Endothelial cell (in vitro differentiated cells): ENCODE measurements around the gene LARGE2. TPM values are rescaled to one million over a fixed set of nuclear protein-coding genes. Genes with fewer than 3 reads are reported as not detected.

Source experiments
- DNase-seq: peaks from one replicate; pipeline ENCODE4 v3.0.0; 2021; ENCODE audit warnings: low spot score
- H3K27ac Mint-ChIP-seq: one replicate; pipeline ENCODE4 v1.8.0; 2021; ENCODE audit warnings: mixed read lengths, inconsistent platforms; ENCODE audit not compliant: unreplicated experiment
- H3K27me3 Mint-ChIP-seq: one replicate; pipeline ENCODE4 v1.8.0; 2021; ENCODE audit warnings: mild to moderate bottlenecking, moderate library complexity, mixed read lengths, inconsistent platforms; ENCODE audit not compliant: unreplicated experiment
- H3K36me3 Mint-ChIP-seq: one replicate; pipeline ENCODE4 v1.8.0; 2021; ENCODE audit warnings: mild to moderate bottlenecking, low read depth, mixed read lengths, inconsistent platforms; ENCODE audit not compliant: unreplicated experiment
- H3K4me1 Mint-ChIP-seq: one replicate; pipeline ENCODE4 v1.8.0; 2021; ENCODE audit warnings: mild to moderate bottlenecking, mixed read lengths, inconsistent platforms; ENCODE audit not compliant: unreplicated experiment
- H3K4me3 Mint-ChIP-seq: one replicate; pipeline ENCODE4 v1.8.0; 2021; ENCODE audit warnings: mild to moderate bottlenecking, mixed read lengths, inconsistent platforms; ENCODE audit not compliant: unreplicated experiment
- H3K9me3 Mint-ChIP-seq: one replicate; pipeline ENCODE4 v1.8.0; 2021; ENCODE audit warnings: mixed read lengths, inconsistent platforms; ENCODE audit not compliant: unreplicated experiment
- CTCF ChIP-seq: fragments of 200-600 bp; sonication (generic); IDR thresholded peaks from one replicate; pipeline ENCODE4 v1.5.0; 2021; ENCODE audit warnings: antibody characterized with exemption; ENCODE audit not compliant: unreplicated experiment
- total RNA-seq: library from RNA; stranded (reverse); fragmentation: NEBNext Ultra II Directional; extraction: Animal tissue kit (Norgen Biotek cat#: 25700); gene quantifications from one replicate; pipeline ENCODE4 v1.2.1, GENCODE V29; 2021; ENCODE audit not compliant: unreplicated experiment

Gene LARGE2
- total RNA-seq, 1 donor from 2014 or later, result 0.95 TPM

- TF ChIP-seq CTCF, result no peak
- Mint-ChIP-seq H3K9me3 (no peaks in the 10 kb centered on the region), H3K4me3 (no peak overlapping the region), H3K27me3 (peaks cover 30% of the 10 kb centered on the region), H3K36me3 (peaks cover 14% of the 10 kb centered on the region), H3K27ac (peak overlapping the region; percentile 36), H3K4me1 (peaks cover 9% of the 10 kb centered on the region)
- DNase-seq, result no peak
Observed at GRCh38 chr11:45927684-45928413, 5.4 kb downstream of the LARGE2 start.

GRCh38 chr11:45928535-45929215 lies 6.2 kb downstream of the LARGE2 start:
- DNase-seq, result no peak
- Mint-ChIP-seq H3K9me3 (no peaks in the 10 kb centered on the region), H3K4me3 (no peak overlapping the region), H3K27ac (no peak overlapping the region), H3K36me3 (peaks cover 14% of the 10 kb centered on the region), H3K27me3 (peaks cover 25% of the 10 kb centered on the region), H3K4me1 (peaks cover 5% of the 10 kb centered on the region)
- TF ChIP-seq CTCF, result no peak

GRCh38 chr11:45929486-45930030 lies 7.1 kb downstream of the LARGE2 start:
- TF ChIP-seq CTCF, result no peak
- H3K9me3 Mint-ChIP-seq, result no peaks in the 10 kb centered on the region
- peak overlapping the region; percentile 42 for H3K27ac Mint-ChIP-seq
- H3K27me3 Mint-ChIP-seq, result peaks cover 19% of the 10 kb centered on the region
- H3K4me1 Mint-ChIP-seq, result no peaks in the 10 kb centered on the region
- no peak for DNase-seq
- no peak overlapping the region for H3K4me3 Mint-ChIP-seq
- H3K36me3 Mint-ChIP-seq, result peaks cover 14% of the 10 kb centered on the region

GRCh38 chr11:45930031-45930794 lies 7.8 kb downstream of the LARGE2 start:
- Mint-ChIP-seq H3K4me1 (no peaks in the 10 kb centered on the region), H3K27me3 (peaks cover 18% of the 10 kb centered on the region), H3K9me3 (no peaks in the 10 kb centered on the region), H3K4me3 (no peak overlapping the region), H3K27ac (peak overlapping the region; percentile 42), H3K36me3 (peaks cover 14% of the 10 kb centered on the region)
- no peak for DNase-seq
- no peak for TF ChIP-seq CTCF
